Ishikawa (cell line): Measurements from ENCODE around the gene MPC2.

ENCODE experiments used
- CEBPB ChIP-seq: IDR thresholded peaks from 2 replicates; pipeline ENCODE4 v1.6.1; 2012
- EGR1 ChIP-seq: IDR thresholded peaks from 2 replicates; pipeline ENCODE4 v1.6.1; 2012
- EP300 ChIP-seq: IDR thresholded peaks from 2 replicates; pipeline ENCODE4 v1.6.1; 2012; ENCODE audit warnings: borderline replicate concordance
- FOXM1 ChIP-seq: IDR thresholded peaks from 2 replicates; pipeline ENCODE4 v1.6.1; 2012; ENCODE audit warnings: low read depth, borderline replicate concordance
- NFIC ChIP-seq: IDR thresholded peaks from 2 replicates; pipeline ENCODE4 v1.6.1; 2012
- RAD21 ChIP-seq: IDR thresholded peaks from 2 replicates; pipeline ENCODE4 v1.6.1; 2012; ENCODE audit warnings: low read depth
- TAF1 ChIP-seq: IDR thresholded peaks from 2 replicates; pipeline ENCODE4 v1.6.1; 2012; ENCODE audit warnings: low read depth, mild to moderate bottlenecking
- TCF12 ChIP-seq: IDR thresholded peaks from 2 replicates; pipeline ENCODE4 v1.6.1; 2012; ENCODE audit warnings: low read depth
- TEAD4 ChIP-seq: IDR thresholded peaks from 2 replicates; pipeline ENCODE4 v1.6.1; 2012
- YY1 ChIP-seq: IDR thresholded peaks from 2 replicates; pipeline ENCODE4 v1.6.1; 2012; ENCODE audit warnings: low read depth
- ZBTB7A ChIP-seq: IDR thresholded peaks from 2 replicates; pipeline ENCODE4 v1.6.1; 2012; ENCODE audit warnings: low read depth
- TF ChIP-seq, protein P1 (sequence below): IDR thresholded peaks from 2 replicates; pipeline ENCODE4 v1.6.1; 2012; ENCODE audit warnings: low read depth, mild to moderate bottlenecking
- TF ChIP-seq, protein P2 (sequence below): IDR thresholded peaks from 2 replicates; pipeline ENCODE4 v1.6.1; 2012
- TF ChIP-seq, protein P3 (sequence below): IDR thresholded peaks from 2 replicates; pipeline ENCODE4 v1.6.1; 2012

DNA sequence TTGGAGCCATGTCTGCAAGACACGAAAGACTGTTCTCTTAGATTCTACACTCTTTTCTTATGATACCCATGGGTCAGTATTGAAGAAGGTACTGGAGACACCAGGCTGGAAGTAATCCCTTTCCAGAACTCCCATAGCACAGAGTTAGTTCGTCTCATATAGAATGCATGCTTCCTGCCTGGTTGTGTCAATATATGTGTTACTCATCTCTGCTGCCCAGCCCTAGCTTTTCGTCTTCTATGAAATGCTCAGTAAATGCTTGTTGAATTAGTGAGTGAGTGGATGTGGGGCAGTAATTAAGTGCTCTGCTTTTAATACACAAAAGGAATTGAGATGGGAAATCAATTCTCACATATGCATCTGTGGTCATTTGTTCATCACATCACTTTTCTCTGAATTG, 55.1 kb downstream of the MPC2 start:
- TF ChIP-seq, protein P1, sequence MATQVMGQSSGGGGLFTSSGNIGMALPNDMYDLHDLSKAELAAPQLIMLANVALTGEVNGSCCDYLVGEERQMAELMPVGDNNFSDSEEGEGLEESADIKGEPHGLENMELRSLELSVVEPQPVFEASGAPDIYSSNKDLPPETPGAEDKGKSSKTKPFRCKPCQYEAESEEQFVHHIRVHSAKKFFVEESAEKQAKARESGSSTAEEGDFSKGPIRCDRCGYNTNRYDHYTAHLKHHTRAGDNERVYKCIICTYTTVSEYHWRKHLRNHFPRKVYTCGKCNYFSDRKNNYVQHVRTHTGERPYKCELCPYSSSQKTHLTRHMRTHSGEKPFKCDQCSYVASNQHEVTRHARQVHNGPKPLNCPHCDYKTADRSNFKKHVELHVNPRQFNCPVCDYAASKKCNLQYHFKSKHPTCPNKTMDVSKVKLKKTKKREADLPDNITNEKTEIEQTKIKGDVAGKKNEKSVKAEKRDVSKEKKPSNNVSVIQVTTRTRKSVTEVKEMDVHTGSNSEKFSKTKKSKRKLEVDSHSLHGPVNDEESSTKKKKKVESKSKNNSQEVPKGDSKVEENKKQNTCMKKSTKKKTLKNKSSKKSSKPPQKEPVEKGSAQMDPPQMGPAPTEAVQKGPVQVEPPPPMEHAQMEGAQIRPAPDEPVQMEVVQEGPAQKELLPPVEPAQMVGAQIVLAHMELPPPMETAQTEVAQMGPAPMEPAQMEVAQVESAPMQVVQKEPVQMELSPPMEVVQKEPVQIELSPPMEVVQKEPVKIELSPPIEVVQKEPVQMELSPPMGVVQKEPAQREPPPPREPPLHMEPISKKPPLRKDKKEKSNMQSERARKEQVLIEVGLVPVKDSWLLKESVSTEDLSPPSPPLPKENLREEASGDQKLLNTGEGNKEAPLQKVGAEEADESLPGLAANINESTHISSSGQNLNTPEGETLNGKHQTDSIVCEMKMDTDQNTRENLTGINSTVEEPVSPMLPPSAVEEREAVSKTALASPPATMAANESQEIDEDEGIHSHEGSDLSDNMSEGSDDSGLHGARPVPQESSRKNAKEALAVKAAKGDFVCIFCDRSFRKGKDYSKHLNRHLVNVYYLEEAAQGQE: no peak
- TF ChIP-seq EGR1: no peak
- no peak for TF ChIP-seq TAF1
- no peak for TF ChIP-seq CEBPB
- TF ChIP-seq, protein P2, sequence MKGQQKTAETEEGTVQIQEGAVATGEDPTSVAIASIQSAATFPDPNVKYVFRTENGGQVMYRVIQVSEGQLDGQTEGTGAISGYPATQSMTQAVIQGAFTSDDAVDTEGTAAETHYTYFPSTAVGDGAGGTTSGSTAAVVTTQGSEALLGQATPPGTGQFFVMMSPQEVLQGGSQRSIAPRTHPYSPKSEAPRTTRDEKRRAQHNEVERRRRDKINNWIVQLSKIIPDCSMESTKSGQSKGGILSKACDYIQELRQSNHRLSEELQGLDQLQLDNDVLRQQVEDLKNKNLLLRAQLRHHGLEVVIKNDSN: no peak
- TF ChIP-seq EP300: no peak
- TF ChIP-seq, protein P3, sequence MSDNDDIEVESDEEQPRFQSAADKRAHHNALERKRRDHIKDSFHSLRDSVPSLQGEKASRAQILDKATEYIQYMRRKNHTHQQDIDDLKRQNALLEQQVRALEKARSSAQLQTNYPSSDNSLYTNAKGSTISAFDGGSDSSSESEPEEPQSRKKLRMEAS: no peak
- TF ChIP-seq YY1: no peak
- no peak for TF ChIP-seq TCF12
- no peak for TF ChIP-seq TEAD4
- TF ChIP-seq RAD21: no peak
- no peak for TF ChIP-seq ZBTB7A
- no peak for TF ChIP-seq FOXM1
- no peak for TF ChIP-seq NFIC
